HS-27A (cell line): ENCODE measurements around the gene BABAM2.
"Not testable (repeated sequence)": the region's sequence is repeated elsewhere in the genome, so short reads cannot be mapped to it uniquely, and the experiment has no call there.

Experiments
- DNase-seq: peaks from one replicate; pipeline ENCODE4 v3.0.0-alpha.2; 2012; ENCODE audit warnings: low read depth, missing footprints

Gene BABAM2

GRCh38 chr2:28250006-28250405, 359.5 kb downstream of the BABAM2 start:
- DNase-seq: peak; percentile 66

- no peak for DNase-seq
Measured at GRCh38 chr2:28251337-28251736, 360.8 kb downstream of the BABAM2 start.

DNA sequence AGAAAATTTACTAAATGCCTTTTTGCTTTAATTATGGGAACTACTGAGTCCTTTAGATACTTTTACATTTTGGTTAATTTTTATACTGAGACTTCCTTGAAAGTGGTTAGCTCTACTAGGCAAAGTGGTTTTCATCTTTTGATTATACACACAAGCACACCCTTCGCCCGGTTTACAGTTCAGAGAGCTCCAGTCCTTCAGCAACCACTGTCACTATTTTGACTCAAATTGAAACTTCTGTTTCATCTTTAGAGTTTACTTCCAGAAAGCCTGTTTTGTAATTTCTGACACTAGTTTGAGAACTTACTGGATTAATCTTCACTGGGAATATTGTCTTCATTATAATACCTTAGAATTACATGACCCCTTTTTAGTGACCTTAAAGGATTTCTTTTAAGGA, 361.8 kb downstream of the BABAM2 start:
- DNase-seq: no peak

DNA sequence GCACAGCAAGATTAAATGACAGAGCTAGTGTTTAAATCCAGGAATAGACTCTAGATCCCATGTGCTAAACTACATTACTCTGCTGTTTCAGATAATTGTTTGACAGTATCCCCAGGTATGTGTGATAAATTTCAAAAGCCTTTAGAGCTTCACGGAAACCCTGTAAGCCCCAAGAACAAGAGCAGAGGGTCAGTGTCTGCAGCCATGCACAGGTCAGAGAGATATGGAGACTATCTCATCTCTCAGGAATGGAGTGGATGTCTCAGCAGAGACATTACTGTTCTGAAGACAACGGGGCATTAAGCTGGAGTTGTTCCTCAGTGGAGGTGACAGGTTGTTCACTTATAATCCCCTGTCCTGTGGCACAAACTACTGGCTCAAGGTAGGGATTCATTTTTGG, 363.0 kb downstream of the BABAM2 start:
- no peak for DNase-seq

- not testable (repeated sequence) for DNase-seq
Measured at GRCh38 chr2:28255231-28255630, 364.7 kb downstream of the BABAM2 start.

GRCh38 chr2:28257182-28257581, 366.7 kb downstream of the BABAM2 start:
- DNase-seq: no peak

DNA sequence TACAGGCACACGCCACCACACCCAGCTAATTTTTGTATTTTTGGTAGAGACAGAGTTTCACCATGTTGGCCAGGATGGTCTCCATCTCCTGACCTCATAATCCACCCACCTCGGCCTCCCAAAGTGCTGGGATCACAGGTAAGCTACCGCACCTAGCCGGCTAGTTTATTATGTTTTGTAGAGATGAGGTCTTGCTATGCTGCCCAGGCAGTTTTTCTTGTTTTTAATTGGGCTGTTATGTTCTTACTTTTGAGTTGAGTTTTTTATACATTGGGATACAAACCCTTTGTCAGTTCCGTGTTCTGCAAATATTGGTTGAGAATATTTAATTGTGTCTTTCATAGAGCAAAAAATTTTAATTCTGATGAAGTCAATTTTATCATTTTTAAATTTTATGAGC, 368.7 kb downstream of the BABAM2 start:
- DNase-seq: not testable (repeated sequence)

GRCh38 chr2:28263690-28264089, 373.2 kb downstream of the BABAM2 start:
- no peak for DNase-seq

DNA sequence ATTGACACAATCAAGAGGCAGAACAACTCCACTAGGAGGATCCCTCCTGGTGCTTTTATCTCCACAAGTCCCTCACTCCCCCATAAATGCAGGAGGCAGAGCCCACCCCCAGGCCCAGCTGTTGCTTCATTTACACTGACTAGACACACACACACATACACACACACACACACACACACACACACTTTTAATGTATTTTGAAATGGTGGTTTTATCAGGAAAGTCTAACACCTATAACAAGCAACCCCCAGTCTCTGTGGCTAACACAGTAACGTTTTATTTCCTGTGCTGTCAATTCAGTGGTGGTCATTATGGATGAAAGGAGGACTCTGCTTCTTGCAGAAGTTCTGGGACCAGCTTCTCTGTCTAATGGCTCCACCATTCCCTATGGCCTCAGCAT, 376.8 kb downstream of the BABAM2 start:
- no peak for DNase-seq

GRCh38 chr2:28268386-28268785, 377.9 kb downstream of the BABAM2 start:
- DNase-seq: no peak

- no peak for DNase-seq
Measured at GRCh38 chr2:28269019-28269784, 378.7 kb downstream of the BABAM2 start.

DNA sequence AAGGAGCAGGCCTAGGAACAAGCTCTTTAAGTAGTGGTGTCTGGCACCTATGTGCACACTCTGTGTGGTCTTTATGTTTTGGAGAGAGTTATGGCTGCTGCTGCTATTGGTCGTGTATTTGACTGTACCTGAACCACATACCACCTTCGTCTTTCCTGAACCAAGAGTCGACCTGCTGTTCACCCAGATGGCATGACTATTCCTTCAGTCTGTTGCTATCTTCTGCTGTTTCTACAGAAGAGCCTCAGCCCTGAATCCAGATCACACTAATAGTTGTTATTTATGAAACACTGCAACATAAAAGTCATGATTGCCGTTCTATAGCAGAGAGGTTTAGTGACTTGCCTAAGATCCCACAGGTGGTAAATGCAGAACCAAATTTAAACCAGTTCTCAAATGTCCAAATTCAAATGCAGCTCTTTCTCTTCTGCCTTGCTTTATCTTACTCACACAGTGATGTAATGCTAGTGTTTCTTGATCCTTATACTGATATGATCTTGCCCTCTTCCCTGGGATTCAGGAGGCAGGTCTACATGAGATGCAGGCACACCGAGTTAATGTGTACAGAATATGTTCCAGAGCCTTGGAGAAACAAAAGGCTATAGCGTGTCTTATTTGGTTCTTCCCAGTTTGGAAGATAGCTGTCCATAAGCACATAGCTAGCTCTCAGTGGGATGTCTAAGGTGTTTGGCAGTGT, 380.1 kb downstream of the BABAM2 start:
- no peak for DNase-seq

DNA sequence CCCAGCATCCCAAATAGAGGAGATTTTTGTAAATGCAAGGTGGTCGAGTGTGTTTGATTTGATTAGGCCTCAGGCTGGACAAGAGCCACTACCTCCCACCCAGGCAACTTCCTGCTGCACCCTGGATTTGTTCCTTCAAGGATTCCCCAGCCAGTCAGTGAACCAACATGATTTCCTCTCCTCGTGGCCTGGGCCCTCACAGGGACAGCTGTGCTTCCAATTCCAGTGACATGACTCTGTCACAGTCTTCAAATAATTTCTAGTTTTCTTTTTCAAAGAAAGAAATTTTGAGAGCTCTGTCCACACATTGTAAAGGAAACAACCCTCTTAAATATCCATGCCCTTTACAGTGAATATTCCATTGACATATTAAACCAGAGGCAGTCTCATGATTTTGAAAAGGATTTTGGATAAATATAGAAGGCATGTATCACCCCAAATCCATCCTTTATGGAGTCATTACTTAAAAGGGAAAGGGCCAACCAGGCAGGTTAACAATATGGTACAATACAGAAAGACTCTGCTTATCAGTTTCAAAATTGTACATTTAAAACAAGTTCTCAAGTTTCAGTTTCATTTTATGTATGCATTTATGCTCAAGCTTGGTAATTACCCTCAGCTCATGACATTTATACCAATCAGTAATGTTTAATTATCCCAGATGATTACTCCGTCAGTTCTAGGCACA, 380.8 kb downstream of the BABAM2 start:
- DNase-seq: no peak

DNA sequence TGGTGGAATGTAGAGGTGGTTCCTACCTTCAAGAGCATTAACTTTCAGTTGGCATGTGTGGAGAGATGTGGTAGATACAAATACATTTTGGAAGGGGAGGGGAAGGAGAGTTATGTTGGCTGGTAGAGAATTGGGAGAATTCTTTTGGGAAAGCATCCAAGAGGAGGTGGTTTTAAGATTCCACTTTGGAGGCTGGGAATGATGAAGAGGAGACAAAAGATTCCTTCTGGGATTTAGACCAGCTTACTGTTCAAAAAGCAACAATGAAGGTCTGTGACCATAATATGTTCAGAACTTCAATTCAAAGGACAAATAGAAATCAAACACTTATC, 381.4 kb downstream of the BABAM2 start:
- no peak for DNase-seq

GRCh38 chr2:28273751-28274150, 383.2 kb downstream of the BABAM2 start:
- no peak for DNase-seq

DNA sequence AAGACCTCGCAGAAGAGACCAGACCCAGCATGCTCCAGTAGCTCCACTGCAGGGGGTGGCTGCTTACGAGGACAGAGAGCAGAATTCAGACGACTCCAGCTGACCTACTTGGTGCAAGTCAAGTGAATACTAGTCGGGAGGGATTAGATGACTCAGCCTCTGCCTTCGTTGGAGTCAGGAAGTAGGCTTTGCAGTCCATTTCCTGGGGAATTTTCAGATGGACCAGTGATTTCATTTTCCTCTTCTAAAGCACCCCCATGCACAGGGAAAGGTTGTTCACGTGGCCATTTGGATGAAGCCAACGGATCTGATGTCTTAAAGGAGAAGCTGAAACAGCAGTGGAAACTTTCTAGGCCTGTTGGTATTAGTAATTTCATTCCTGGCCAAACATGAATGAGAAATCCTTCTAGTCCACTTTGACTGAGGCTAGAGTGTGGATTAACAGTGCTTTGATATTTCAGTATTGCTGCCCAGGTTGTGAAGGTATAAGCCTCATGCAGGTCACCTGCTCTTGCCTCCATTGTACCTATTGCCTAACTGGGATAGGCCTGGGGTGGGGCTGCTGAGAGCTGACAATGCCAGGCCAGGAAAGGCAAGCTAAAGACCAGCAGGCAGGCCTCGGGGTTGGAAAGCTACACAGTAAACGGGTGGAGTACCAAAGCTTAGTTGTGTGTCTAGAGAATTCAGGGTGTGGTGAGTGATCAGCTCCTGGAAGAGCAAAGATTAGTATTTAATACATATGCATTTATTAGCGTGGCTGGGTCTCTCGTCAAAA, 384.6 kb downstream of the BABAM2 start:
- peak; percentile 87 for DNase-seq

DNA sequence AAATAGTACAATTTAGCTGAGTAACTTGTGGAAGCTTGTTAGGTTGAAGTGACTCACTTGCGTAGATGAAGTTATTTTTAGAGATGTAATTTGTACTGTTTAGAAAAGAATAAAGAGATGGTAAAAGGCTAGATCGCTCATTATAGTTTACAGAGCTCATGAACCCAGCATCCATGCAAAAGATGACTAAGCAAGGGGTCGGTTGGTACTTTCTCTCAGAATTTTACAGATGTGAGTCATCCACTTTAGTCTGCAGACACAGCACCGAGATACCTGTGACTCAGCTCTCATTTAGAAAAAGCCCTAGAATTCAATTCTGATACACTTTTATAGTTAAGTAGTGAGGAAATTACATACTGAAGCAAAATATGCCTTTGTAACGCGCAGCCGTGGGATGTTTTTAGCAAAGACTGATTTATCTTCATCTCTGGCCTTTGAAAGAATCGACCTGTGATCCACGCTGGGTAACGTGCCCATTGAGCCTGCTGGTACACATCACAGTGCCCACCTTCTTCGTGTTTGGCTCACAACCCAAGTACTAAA, 385.6 kb downstream of the BABAM2 start:
- DNase-seq: peak; percentile 85

DNA sequence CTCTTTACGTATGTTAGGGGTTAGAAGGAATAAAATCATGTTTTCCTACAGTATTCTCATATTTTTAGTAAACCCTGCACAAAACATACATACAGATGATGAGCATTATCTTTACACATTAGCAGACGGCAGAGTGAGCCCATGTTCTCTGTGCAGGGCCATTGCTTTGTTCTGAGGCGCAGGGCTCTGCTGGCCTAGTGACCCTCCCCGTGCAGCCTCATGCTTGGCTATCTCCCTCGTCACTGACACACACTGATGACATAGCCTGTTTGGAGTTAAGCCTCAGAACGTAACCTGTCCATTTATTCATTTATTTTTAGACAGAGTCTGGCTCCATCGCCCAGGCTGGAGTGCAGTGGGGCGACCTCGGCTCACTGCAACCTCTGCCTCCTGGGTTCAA, 386.3 kb downstream of the BABAM2 start:
- DNase-seq: no peak

DNA sequence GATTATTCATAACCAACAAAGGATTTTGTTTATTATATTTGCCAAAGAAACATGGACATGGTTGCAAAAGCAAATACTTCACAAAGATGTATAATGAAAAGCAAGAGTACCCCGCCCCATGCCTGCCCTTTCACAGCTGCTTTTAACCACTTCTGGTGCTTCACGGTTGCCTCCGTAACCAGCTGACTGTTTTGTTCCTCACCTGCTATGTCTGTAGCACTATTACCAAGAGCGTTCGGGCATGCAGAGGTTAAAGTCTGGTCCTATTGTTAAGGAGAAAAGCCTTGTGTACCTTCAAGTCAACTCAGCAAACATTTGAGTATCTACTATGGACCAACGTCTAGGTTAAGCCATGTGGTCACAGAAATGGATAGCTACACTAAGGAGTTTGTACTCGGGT, 386.9 kb downstream of the BABAM2 start:
- DNase-seq: no peak

GRCh38 chr2:28279371-28279770, 388.8 kb downstream of the BABAM2 start:
- no peak for DNase-seq

DNA sequence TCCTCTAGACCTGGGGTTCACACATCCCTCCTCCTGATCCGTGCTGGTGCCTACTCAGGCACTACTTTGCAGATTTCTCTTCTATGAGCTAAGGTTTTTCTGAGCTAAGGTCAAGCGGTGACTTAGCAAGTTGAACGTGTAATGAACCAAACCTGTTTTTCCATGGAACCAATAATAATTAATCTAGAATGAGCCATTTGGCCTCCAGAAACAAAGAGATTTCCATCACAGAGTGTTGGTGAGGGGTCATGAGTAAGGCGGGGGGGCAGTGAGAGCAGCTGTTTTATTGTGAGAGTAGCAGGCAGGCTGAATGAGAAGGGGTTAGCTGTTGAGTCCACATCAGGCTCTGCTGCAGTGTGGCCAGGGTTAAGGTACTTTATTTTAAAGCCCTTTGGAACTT, 390.1 kb downstream of the BABAM2 start:
- no peak for DNase-seq

DNA sequence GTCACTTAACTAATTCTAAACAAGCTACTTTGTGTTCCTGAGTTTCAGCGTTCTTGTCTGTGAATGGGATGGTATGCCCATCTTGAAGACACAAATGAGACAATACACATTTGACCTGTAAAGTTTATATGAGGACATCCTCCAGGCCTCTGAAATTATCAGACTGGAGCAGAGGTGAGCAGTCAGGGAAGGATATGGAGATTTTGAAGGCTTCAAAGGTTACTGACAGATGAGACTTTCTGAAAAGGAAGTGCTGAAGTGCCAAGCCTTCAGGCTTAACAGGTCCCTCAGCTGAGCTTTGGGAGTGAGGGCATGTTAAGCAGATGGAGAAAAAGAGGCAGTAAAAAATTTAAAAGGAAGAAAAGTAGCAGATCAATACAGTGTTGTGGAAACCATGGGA, 391.2 kb downstream of the BABAM2 start:
- no peak for DNase-seq
